GM19328 (cell line): ENCODE results near the gene S100A5.
"Not testable (repeated sequence)": the region's sequence is repeated elsewhere in the genome, so short reads cannot be mapped to it uniquely, and the experiment has no call there.

Source experiments
- ATAC-seq: cut with Tn5 transposase; IDR thresholded peaks from one replicate; pipeline ENCODE4 v1.9.1; 2021; ENCODE audit warnings: mild to moderate bottlenecking, moderate library complexity; ENCODE audit not compliant: unreplicated experiment

Gene S100A5

GRCh38 chr1:153540394-153541361, at the start of gene S100A5:
Gene S100A5, minus strand, starts transcription at chr1:153540934. Its CDS starts 743 bp downstream, at chr1:153540191.
- ATAC-seq: no peak

GRCh38 chr1:153588482-153588881, 47.7 kb upstream of the S100A5 start:
- ATAC-seq: no peak

GRCh38 chr1:153588033-153588432, 47.3 kb upstream of the S100A5 start:
- not testable (repeated sequence) for ATAC-seq

GRCh38 chr1:153587314-153587713, 46.6 kb upstream of the S100A5 start:
- no peak for ATAC-seq

- ATAC-seq: no peak
These were observed 45.6 kb upstream of the S100A5 start for GRCh38 chr1:153586347-153586746.

GRCh38 chr1:153585006-153585405, 44.3 kb upstream of the S100A5 start:
- ATAC-seq: no peak

- no peak for ATAC-seq
These were observed 43.2 kb upstream of the S100A5 start for GRCh38 chr1:153583976-153584375.

- ATAC-seq: not testable (repeated sequence)
These were observed 42.8 kb upstream of the S100A5 start for GRCh38 chr1:153583514-153583913.

GRCh38 chr1:153582836-153583235, 42.1 kb upstream of the S100A5 start:
- not testable (repeated sequence) for ATAC-seq

- no peak for ATAC-seq
These were observed 38.2 kb upstream of the S100A5 start for GRCh38 chr1:153578936-153579335.

- no peak for ATAC-seq
These were observed 37.8 kb upstream of the S100A5 start for GRCh38 chr1:153578490-153578889.

- ATAC-seq: no peak
These were observed 36.9 kb upstream of the S100A5 start for GRCh38 chr1:153577624-153578051.

GRCh38 chr1:153577138-153577537, 36.4 kb upstream of the S100A5 start:
- no peak for ATAC-seq

- ATAC-seq: not testable (repeated sequence)
These were observed 34.8 kb upstream of the S100A5 start for GRCh38 chr1:153575497-153575896.

GRCh38 chr1:153575081-153575491, 34.4 kb upstream of the S100A5 start:
- ATAC-seq: not testable (repeated sequence)

GRCh38 chr1:153573351-153573750, 32.6 kb upstream of the S100A5 start:
- ATAC-seq: no peak

- no peak for ATAC-seq
These were observed 31.9 kb upstream of the S100A5 start for GRCh38 chr1:153572569-153573015.

- no peak for ATAC-seq
These were observed 31.0 kb upstream of the S100A5 start for GRCh38 chr1:153571706-153572105.

- ATAC-seq: no peak
These were observed 30.1 kb upstream of the S100A5 start for GRCh38 chr1:153570874-153571273.

GRCh38 chr1:153569465-153569864, 28.7 kb upstream of the S100A5 start:
- no peak for ATAC-seq

GRCh38 chr1:153568367-153569099, 27.8 kb upstream of the S100A5 start:
- no peak for ATAC-seq
